Panc1 (cell line): Measurements from ENCODE around the gene SLC5A8. TPM values are rescaled to one million over a fixed set of nuclear protein-coding genes. Genes with fewer than 3 reads are reported as not detected.

Source experiments
- ATAC-seq: fragments of 200-7000 bp; cut with Tn5 transposase; 2 replicates; pipeline ENCODE4 v1.9.1; 2020; ENCODE audit warnings: mild to moderate bottlenecking, moderate library complexity
- BruUV-seq: library from RNA; stranded (reverse); fragments of 400-500 nt; replicated peaks from 2 replicates; lab custom pipeline; 2021; lab: Mats Ljungman, UMichigan
- CTCF ChIA-PET: fragments of 300-600 bp; sonication (Branson Sonifier 250); formaldehyde crosslinking; loops from one replicate; lab custom pipeline; 2022; ENCODE audit warnings: antibody characterized with exemption; lab: Charles Lee
- POLR2A ChIA-PET: fragments of 300-600 bp; sonication (Branson Sonifier 250); formaldehyde crosslinking; loops from one replicate; lab custom pipeline; 2022; ENCODE audit warnings: antibody characterized with exemption; lab: Charles Lee
- DNase-seq: peaks from one replicate; pipeline ENCODE4 v3.0.0-alpha.2; 2010; ENCODE audit warnings: low read depth, low spot score
- H3K27ac ChIP-seq: 2 replicates; pipeline ENCODE4 v1.5.1; 2011; ENCODE audit warnings: mild to moderate bottlenecking, low read length, inconsistent platforms
- H3K27me3 ChIP-seq: fragments of 200-500 bp; sonication (Bioruptor generic); 2 replicates; pipeline ENCODE4 v1.6.0; 2014; ENCODE audit warnings: low read length, inconsistent platforms; ENCODE audit not compliant: control insufficient read depth, insufficient read depth
- H3K36me3 ChIP-seq: fragments of 200-500 bp; sonication (Bioruptor generic); 2 replicates; pipeline ENCODE4 v1.5.1; 2014; ENCODE audit warnings: inconsistent platforms, mild to moderate bottlenecking, low read length, moderate library complexity; ENCODE audit not compliant: control insufficient read depth, insufficient read depth
- H3K4me1 ChIP-seq: 2 replicates; pipeline ENCODE4 v1.5.1; 2011; ENCODE audit warnings: inconsistent platforms, mild to moderate bottlenecking, low read length, moderate library complexity; ENCODE audit not compliant: control insufficient read depth, insufficient read depth
- H3K4me3 ChIP-seq, 2 experiments: 2 replicates each; pipeline ENCODE4 v1.5.1; 2011 to 2012; ENCODE audit warnings: low read depth in 2 of 2, low read length in 2 of 2, mild to moderate bottlenecking in 2 of 2, inconsistent platforms in 1 of 2, moderate library complexity in 1 of 2
- H3K9me3 ChIP-seq: fragments of 200-500 bp; sonication (Bioruptor generic); 2 replicates; pipeline ENCODE4 v1.5.1; 2014; ENCODE audit warnings: low read depth, mild to moderate bottlenecking, inconsistent platforms, low read length, moderate library complexity; ENCODE audit not compliant: control insufficient read depth, insufficient read depth
- CTCF ChIP-seq: fragments of 450-650 bp; IDR thresholded peaks from 2 replicates; pipeline ENCODE4 v1.5.1; 2017; ENCODE audit warnings: mild to moderate bottlenecking
- POLR2AphosphoS5 ChIP-seq: IDR thresholded peaks from 2 replicates; pipeline ENCODE4 v1.6.1; 2012; ENCODE audit warnings: mild to moderate bottlenecking, low read depth, low read length, moderate library complexity
- REST ChIP-seq, 2 experiments: IDR thresholded peaks; 2 replicates each; pipeline ENCODE4 v1.6.1; 2011 to 2012; ENCODE audit warnings: low read depth in 2 of 2, control low read depth in 1 of 2, low read length in 1 of 2, mild to moderate bottlenecking in 1 of 2, moderate library complexity in 1 of 2; ENCODE audit not compliant: insufficient read depth in 1 of 2
- SIN3A ChIP-seq: IDR thresholded peaks from 2 replicates; pipeline ENCODE4 v1.6.1; 2012; ENCODE audit warnings: low read depth, mild to moderate bottlenecking, low read length, moderate library complexity, borderline replicate concordance; ENCODE audit not compliant: insufficient read depth
- TCF7L2 ChIP-seq: IDR thresholded peaks from 2 replicates; pipeline ENCODE4 v1.6.1; 2011; ENCODE audit warnings: mild to moderate bottlenecking, low read depth, low read length, inconsistent platforms
- in situ Hi-C: cut with HindIII; loops from 2 replicates; pipeline ENCODE4 v1.10.0; 2016; ENCODE audit warnings: low sequenced_read_pairs, low pct_unique_long_range_greater_than_20kb
- intact Hi-C: fragments of 100-400 bp; cut with micrococcal nuclease; formaldehyde crosslinking; loops from one replicate; pipeline ENCODE4 v1.10.0; 2022; ENCODE audit not compliant: unreplicated experiment
- total RNA-seq: library from RNA; stranded (reverse); gene quantifications from one replicate; pipeline ENCODE4 v1.2.1, GENCODE V29; 2021; ENCODE audit not compliant: unreplicated experiment

Gene SLC5A8
- total RNA-seq, 1 experiment from 2014 or later = not detected

GRCh38 chr12:101168001-101168400 lies 42.0 kb downstream of the SLC5A8 start:
- in situ Hi-C loops (no loop called here), intact Hi-C loops (no loop called here)
- Histone ChIP-seq H3K4me3 (no peak overlapping the region), H3K36me3 (no peaks in the 10 kb centered on the region), H3K9me3 (no peaks in the 10 kb centered on the region), H3K27me3 (no peaks in the 10 kb centered on the region), H3K4me1 (no peaks in the 10 kb centered on the region), H3K27ac (no peak overlapping the region)
- ATAC-seq = no peak
- ChIA-PET CTCF (interaction anchor here (0.6 kb wide), 1 partner anchor 16 kb away, joined by 3 read pairs; no protein-coding TSS in a partner anchor), POLR2A (no interaction called here)
- no TSS peak for BruUV-seq
- TF ChIP-seq SIN3A (no peak), TCF7L2 (no peak), CTCF (no peak), POLR2AphosphoS5 (no peak), REST (IDR thresholded peaks at IDR 0.05; ENCODE audit: insufficient read depth in 1 of 2, low read depth in 2 of 2, low read length in 1 of 2) (no peak)
- DNase-seq = no peak

- BruUV-seq = no TSS peak
- H3K9me3 ChIP-seq = no peaks in the 10 kb centered on the region
- no peak overlapping the region for H3K4me3 ChIP-seq
- intact Hi-C loops = no loop called here
- ChIA-PET POLR2A (no interaction called here), CTCF (no interaction called here)
- H3K27me3 ChIP-seq = no peaks in the 10 kb centered on the region
- in situ Hi-C loops = no loop called here
- H3K36me3 ChIP-seq = no peaks in the 10 kb centered on the region
- ATAC-seq (no peak), DNase-seq (no peak)
- H3K4me1 ChIP-seq = no peaks in the 10 kb centered on the region
- no peak overlapping the region for H3K27ac ChIP-seq
- TF ChIP-seq CTCF (no peak), REST (IDR thresholded peaks at IDR 0.05; ENCODE audit: insufficient read depth in 1 of 2, low read depth in 2 of 2, low read length in 1 of 2) (no peak), TCF7L2 (no peak), SIN3A (no peak), POLR2AphosphoS5 (no peak)
Observed at GRCh38 chr12:101166866-101167265, 43.2 kb downstream of the SLC5A8 start.
